GM10266 (cell line): ENCODE measurements around the gene CATSPERB.
A peak's percentile ranks its signal among the peaks of the same experiment; 100 is the strongest.

Source experiments
- DNase-seq: peaks from one replicate; pipeline ENCODE4 v3.0.0; 2012; ENCODE audit errors: extremely low spot score
- TF ChIP-seq, protein P1 (sequence below): IDR thresholded peaks from 2 replicates; pipeline ENCODE4 v1.5.1; 2012; ENCODE audit warnings: mild to moderate bottlenecking, low read depth; ENCODE audit not compliant: control insufficient read depth, insufficient read depth; ENCODE audit errors: missing control alignments

The CATSPERB gene

GRCh38 chr14:91580876-91581577, 150.9 kb downstream of the CATSPERB start:
- no peak for DNase-seq
- TF ChIP-seq, protein P1, sequence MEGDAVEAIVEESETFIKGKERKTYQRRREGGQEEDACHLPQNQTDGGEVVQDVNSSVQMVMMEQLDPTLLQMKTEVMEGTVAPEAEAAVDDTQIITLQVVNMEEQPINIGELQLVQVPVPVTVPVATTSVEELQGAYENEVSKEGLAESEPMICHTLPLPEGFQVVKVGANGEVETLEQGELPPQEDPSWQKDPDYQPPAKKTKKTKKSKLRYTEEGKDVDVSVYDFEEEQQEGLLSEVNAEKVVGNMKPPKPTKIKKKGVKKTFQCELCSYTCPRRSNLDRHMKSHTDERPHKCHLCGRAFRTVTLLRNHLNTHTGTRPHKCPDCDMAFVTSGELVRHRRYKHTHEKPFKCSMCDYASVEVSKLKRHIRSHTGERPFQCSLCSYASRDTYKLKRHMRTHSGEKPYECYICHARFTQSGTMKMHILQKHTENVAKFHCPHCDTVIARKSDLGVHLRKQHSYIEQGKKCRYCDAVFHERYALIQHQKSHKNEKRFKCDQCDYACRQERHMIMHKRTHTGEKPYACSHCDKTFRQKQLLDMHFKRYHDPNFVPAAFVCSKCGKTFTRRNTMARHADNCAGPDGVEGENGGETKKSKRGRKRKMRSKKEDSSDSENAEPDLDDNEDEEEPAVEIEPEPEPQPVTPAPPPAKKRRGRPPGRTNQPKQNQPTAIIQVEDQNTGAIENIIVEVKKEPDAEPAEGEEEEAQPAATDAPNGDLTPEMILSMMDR: no peak

DNA sequence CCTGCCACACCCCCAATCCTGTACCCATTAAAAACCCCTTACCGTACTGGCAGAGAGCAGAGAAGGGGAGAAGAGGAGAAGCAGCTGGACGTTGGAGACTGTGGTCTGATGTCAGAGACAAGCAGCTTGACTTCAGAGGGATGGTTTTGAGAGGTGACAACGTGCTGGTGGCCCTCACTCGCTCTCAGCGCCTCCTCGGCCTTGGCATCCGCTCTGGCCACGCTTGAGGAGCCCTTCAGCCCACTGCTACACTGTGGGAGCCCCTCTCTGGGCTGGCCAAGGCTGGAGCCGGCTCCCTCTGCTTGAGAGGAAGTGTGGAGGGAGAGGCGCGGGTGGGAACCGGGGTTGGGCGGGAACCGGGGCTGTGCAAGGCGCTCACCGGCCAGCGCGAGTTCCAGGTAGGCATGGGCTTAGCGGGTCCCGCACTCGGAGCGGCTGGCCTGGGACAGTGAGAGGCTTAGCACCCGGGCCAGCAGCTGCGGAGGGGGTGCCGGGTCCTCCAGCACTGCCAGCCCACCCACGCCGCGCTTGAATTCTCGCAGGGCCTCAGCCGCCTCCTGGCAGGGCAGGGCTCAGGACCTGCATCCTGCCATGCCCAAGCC, 154.2 kb downstream of the CATSPERB start:
- no peak for DNase-seq
- TF ChIP-seq, protein P1: no peak

- no peak for DNase-seq
- TF ChIP-seq, protein P1: no peak
Observed at GRCh38 chr14:91575469-91576208, 156.2 kb downstream of the CATSPERB start.

- DNase-seq: peak; percentile 58
- TF ChIP-seq, protein P1: no peak
Observed at GRCh38 chr14:91573894-91574837, 157.7 kb downstream of the CATSPERB start.

DNA sequence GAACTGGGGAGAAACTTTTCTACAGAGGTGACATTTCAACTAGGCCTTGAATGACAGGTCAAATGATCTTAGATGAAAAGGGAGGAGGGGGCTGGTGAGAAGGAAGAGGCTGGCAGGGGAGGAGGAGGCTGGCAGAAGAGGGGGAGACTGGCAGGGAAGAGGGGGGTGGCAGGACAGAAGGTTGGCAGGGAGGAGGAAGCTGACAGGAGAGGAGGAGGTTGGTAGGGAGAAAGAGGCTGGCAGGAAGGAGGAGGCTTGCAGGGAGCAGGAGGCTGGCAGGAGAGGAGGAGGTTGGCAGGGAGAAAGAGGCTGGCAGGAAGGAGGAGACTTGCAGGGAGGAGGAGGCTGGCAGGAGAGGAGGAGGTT, 158.4 kb downstream of the CATSPERB start:
- TF ChIP-seq, protein P1: no peak
- no peak for DNase-seq

GRCh38 chr14:91570021-91570420, 161.9 kb downstream of the CATSPERB start:
- TF ChIP-seq, protein P1: no peak
- no peak for DNase-seq
